ENCODE data around the gene ACAD9.
"Not testable (repeated sequence)": the region's sequence is repeated elsewhere in the genome, so short reads cannot be mapped to it uniquely, and the experiment has no call there.

Gene ACAD9

GRCh38 chr3:128902426-128902825 lies 23.0 kb downstream of the ACAD9 start:
- no peak for DNase-seq

GRCh38 chr3:128903501-128903900 lies 24.1 kb downstream of the ACAD9 start:
- no peak for DNase-seq

GRCh38 chr3:128906031-128906803 lies 26.8 kb downstream of the ACAD9 start:
- no peak for DNase-seq

- DNase-seq = no peak
Observed at GRCh38 chr3:128906804-128907525, 27.5 kb downstream of the ACAD9 start.

GRCh38 chr3:128907706-128908445 lies 28.5 kb downstream of the ACAD9 start:
- DNase-seq = no peak

GRCh38 chr3:128908951-128909350 lies 29.5 kb downstream of the ACAD9 start:
- no peak for DNase-seq

- no peak for DNase-seq
Observed at GRCh38 chr3:128910006-128910405, 30.6 kb downstream of the ACAD9 start.

GRCh38 chr3:128911911-128912310 lies 32.5 kb downstream of the ACAD9 start:
- DNase-seq = no peak

- DNase-seq = no peak
Observed at GRCh38 chr3:128914966-128915645, 35.7 kb downstream of the ACAD9 start.

- no peak for DNase-seq
Observed at GRCh38 chr3:128917291-128917690, 37.9 kb downstream of the ACAD9 start.

- DNase-seq = no peak
Observed at GRCh38 chr3:128919988-128920387, 40.6 kb downstream of the ACAD9 start.

- DNase-seq = no peak
Observed at GRCh38 chr3:128922804-128923459, 43.5 kb downstream of the ACAD9 start.

- no peak for DNase-seq
Observed at GRCh38 chr3:128923576-128923975, 44.2 kb downstream of the ACAD9 start.

GRCh38 chr3:128923986-128924385 lies 44.6 kb downstream of the ACAD9 start:
- DNase-seq = not testable (repeated sequence)

- DNase-seq = no peak
Observed at GRCh38 chr3:128929364-128929763, 49.9 kb downstream of the ACAD9 start.

- no peak for DNase-seq
Observed at GRCh38 chr3:128931046-128931445, 51.6 kb downstream of the ACAD9 start.

- DNase-seq = no peak
Observed at GRCh38 chr3:128932516-128933212, 53.2 kb downstream of the ACAD9 start.

GRCh38 chr3:128933213-128933921 lies 53.9 kb downstream of the ACAD9 start:
- DNase-seq = no peak

- DNase-seq = no peak
Observed at GRCh38 chr3:128933922-128934253, 54.5 kb downstream of the ACAD9 start.

GRCh38 chr3:128935922-128936321 lies 56.5 kb downstream of the ACAD9 start:
- DNase-seq = no peak

GRCh38 chr3:128936341-128936740 lies 56.9 kb downstream of the ACAD9 start:
- DNase-seq = no peak
